AG04449 (cell line): Measurements from ENCODE around the gene APMAP.

ENCODE experiments used
- CTCF ChIA-PET: fragments of 350-600 bp; formaldehyde crosslinking; extraction: SDS; loops from one replicate; lab custom pipeline; 2021; ENCODE audit warnings: antibody characterized with exemption; lab: Yijun Ruan, JAX
- POLR2A ChIA-PET: fragments of 400-600, 350-600 bp; formaldehyde crosslinking; extraction: SDS; loops from one replicate; lab custom pipeline; 2020; ENCODE audit warnings: antibody characterized with exemption, inconsistent platforms; lab: Yijun Ruan, JAX
- DNase-seq: peaks from one replicate; pipeline ENCODE4 v3.0.0-alpha.2; 2010; ENCODE audit warnings: low read depth, low spot score
- H3K4me3 ChIP-seq: 2 replicates; pipeline ENCODE4 v1.5.1; 2011; ENCODE audit warnings: low read depth, mild to moderate bottlenecking, control low read depth, low read length
- CTCF ChIP-seq: IDR thresholded peaks from one replicate; pipeline ENCODE4 v1.5.1; 2011; ENCODE audit warnings: mild to moderate bottlenecking, moderate library complexity, low read length, control low read depth, inconsistent platforms; ENCODE audit not compliant: insufficient read depth; ENCODE audit errors: missing control alignments

APMAP gene

GRCh38 chr20:24943196-24943595 is 49.4 kb downstream of the APMAP start:
- no peak for DNase-seq
- CTCF ChIA-PET, result no interaction called here
- no peak overlapping the region for H3K4me3 ChIP-seq
- POLR2A ChIA-PET, result no interaction called here
- TF ChIP-seq CTCF, result no peak

GRCh38 chr20:24942679-24943078 is 49.9 kb downstream of the APMAP start:
- ChIA-PET CTCF (no interaction called here), POLR2A (no interaction called here)
- no peak for TF ChIP-seq CTCF
- H3K4me3 ChIP-seq, result no peak overlapping the region
- DNase-seq, result no peak

GRCh38 chr20:24939036-24939435 is 53.5 kb downstream of the APMAP start:
- no peak for TF ChIP-seq CTCF
- no peak overlapping the region for H3K4me3 ChIP-seq
- ChIA-PET POLR2A (no interaction called here), CTCF (no interaction called here)
- DNase-seq, result no peak

- no peak for TF ChIP-seq CTCF
- ChIA-PET POLR2A (no interaction called here), CTCF (no interaction called here)
- DNase-seq, result no peak
- H3K4me3 ChIP-seq, result no peak overlapping the region
These were observed 54.1 kb downstream of the APMAP start for GRCh38 chr20:24938498-24938897.

- DNase-seq, result no peak
- H3K4me3 ChIP-seq, result no peak overlapping the region
- ChIA-PET CTCF (no interaction called here), POLR2A (no interaction called here)
- no peak for TF ChIP-seq CTCF
These were observed 55.0 kb downstream of the APMAP start for GRCh38 chr20:24937579-24937978.

GRCh38 chr20:24936526-24937407 is 55.8 kb downstream of the APMAP start:
- POLR2A ChIA-PET, result no interaction called here
- no peak overlapping the region for H3K4me3 ChIP-seq
- CTCF ChIA-PET, result no interaction called here
- TF ChIP-seq CTCF, result no peak
- DNase-seq, result no peak
